GM18502 (cell line): ENCODE results near the gene SYT3.

Experiments
- ATAC-seq: cut with Tn5 transposase; IDR thresholded peaks from one replicate; pipeline ENCODE4 v1.9.1; 2021; ENCODE audit warnings: mild to moderate bottlenecking; ENCODE audit not compliant: unreplicated experiment, poor library complexity

The SYT3 gene

GRCh38 chr19:50662651-50663481 lies 23.2 kb upstream of the SYT3 start:
- no peak for ATAC-seq

- no peak for ATAC-seq
Observed at GRCh38 chr19:50661766-50662650, 22.3 kb upstream of the SYT3 start.

GRCh38 chr19:50661023-50661422 lies 21.3 kb upstream of the SYT3 start:
- ATAC-seq = no peak

GRCh38 chr19:50660088-50660366 lies 20.3 kb upstream of the SYT3 start:
- no peak for ATAC-seq

- ATAC-seq = no peak
Observed at GRCh38 chr19:50659318-50660087, 19.8 kb upstream of the SYT3 start.

- no peak for ATAC-seq
Observed at GRCh38 chr19:50658441-50659317, 19.0 kb upstream of the SYT3 start.

- ATAC-seq = peak; percentile 77
Observed at GRCh38 chr19:50657712-50658440, 18.2 kb upstream of the SYT3 start.

GRCh38 chr19:50657222-50657669 lies 17.6 kb upstream of the SYT3 start:
- no peak for ATAC-seq

- ATAC-seq = no peak
Observed at GRCh38 chr19:50654882-50655281, 15.2 kb upstream of the SYT3 start.

GRCh38 chr19:50652722-50653121 lies 13.0 kb upstream of the SYT3 start:
- ATAC-seq = no peak

- ATAC-seq = no peak
Observed at GRCh38 chr19:50651174-50651573, 11.5 kb upstream of the SYT3 start.

GRCh38 chr19:50649433-50650391 lies 10.0 kb upstream of the SYT3 start, which contains the start of gene C19orf81:
C19orf81 (plus strand) TSS chr19:50649445; CDS start chr19:50649445, 0 bp downstream.
- ATAC-seq = no peak

GRCh38 chr19:50648659-50649058 lies 9.0 kb upstream of the SYT3 start:
- no peak for ATAC-seq

GRCh38 chr19:50647879-50648615 lies 8.4 kb upstream of the SYT3 start:
- no peak for ATAC-seq

- no peak for ATAC-seq
Observed at GRCh38 chr19:50646074-50646807, 6.6 kb upstream of the SYT3 start.

GRCh38 chr19:50645107-50645506 lies 5.4 kb upstream of the SYT3 start:
- ATAC-seq = no peak
